CD4-positive, alpha-beta T cell treated with Interleukin-6 at 100 ng/mL for 8 hours (primary cell): Measurements from ENCODE around the gene IQCE.

Experiments used
- DNase-seq: peaks from one replicate; pipeline ENCODE4 v3.0.0-alpha.2; 2020; ENCODE audit warnings: mixed read lengths, low spot score

IQCE gene

DNA sequence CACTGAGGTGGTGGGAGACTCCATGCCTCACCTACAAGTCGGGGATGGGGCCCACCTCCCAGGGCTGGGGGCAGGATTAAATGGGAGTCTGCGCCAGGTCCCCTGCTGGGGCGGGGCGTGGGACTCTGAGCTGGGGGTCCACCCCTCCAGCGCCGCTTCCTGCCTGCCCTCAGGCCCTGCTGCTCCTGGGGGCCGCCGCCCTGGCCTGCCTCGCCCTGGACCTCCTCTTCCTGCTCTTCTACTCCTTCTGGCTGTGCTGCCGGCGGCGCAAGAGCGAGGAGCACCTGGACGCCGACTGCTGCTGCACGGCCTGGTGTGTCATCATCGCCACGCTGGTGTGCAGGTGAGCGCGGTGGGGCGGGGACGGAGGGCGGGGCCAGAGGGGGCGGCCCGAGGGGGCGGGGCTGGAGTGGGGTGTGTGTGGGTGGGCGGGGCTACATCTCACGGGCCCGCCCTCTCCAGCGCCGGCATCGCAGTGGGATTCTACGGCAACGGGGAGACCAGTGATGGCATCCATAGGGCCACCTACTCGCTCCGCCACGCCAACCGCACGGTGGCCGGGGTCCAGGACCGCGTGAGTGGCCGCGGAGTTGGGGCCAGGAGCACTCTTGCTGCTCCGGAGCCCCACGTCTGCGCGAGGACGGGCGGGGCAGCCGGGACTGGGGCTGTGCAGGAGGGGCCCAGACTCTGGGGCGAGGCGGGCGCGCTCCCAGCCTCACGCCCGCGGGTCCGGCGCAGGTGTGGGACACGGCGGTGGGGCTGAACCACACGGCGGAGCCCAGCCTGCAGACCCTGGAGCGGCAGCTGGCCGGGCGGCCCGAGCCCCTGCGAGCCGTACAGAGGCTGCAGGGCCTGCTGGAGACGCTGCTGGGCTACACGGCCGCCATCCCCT is 88.1 kb downstream of the IQCE start:
- no peak for DNase-seq

DNA sequence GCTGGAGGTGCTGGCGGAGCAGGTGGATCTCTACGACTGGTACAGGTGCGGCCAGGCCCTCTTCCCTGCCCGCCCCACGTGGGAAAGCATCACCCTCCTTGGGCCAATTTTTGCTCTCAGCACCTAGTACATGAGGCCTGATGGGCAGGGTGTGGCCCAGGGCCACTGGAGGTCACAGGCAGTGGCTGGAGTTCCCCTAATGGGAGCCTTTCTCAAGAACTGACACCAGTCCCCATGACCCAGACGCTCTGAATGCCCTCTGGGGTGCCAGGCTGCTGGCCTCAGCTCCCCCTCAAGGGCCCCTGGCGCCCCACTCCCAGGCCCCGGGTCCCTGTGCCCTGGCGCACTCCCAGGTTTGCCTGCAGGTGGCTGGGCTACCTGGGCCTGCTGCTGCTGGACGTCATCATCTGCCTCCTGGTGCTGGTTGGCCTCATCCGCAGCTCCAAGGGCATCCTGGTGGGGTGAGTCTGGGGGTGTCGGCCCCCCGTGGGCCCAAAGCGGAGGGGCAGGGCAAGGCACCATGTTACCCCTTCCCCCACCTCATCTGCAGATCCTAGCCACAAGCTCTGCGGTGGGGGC is 88.9 kb downstream of the IQCE start:
- no peak for DNase-seq

DNA sequence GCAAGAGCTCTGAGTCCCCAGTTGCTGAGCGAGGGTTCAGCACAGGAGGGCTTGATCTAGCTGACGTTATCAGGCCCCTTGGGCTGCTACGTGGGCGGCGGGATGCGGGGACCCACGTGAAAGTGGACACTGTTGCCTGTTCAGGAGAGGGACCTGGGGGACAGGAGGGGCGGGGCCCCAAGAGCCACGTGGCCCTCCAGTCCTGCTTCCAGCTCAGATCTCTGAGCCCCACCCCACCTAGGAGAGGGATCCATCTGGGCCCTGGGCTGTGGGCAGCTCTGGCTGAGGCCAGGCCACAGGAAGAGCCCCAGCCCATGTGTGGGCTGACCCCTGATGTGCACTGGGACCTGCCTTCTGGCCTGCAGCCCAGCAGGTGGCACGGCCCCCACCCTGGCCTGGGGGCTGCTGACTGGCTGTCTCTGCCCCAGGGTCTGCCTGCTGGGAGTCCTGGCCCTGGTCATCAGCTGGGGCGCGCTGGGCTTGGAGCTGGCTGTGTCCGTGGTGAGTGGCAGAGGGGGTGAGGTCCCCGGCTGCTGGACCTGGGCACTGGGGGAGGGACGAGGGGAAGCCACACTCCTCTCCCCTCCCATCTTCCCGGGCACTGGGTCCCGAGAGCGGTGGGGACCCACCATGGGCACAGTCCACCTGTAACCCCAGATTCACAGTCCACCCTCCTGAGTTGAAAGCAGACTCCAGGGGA is 90.5 kb downstream of the IQCE start:
- no peak for DNase-seq

DNA sequence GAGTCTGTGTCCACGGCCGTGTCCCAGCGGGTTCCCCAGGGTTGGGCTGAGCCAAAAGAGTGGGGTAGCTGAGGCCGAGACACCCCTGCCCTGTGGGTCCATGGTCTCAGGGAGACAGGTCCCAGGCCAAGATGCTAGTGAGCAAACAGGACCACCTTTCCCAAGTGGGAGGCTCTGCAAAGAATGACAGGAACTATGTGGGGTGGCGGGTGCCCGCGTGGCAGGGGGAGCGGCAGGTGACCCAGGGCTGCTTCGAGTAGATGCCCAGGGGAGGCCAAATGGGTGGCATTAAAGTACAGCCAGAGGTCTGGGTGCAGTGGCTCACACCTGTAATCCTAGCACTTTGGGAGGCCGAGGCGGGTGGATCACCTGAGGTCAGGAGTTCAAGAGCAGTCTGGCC is 91.2 kb downstream of the IQCE start:
- no peak for DNase-seq

- no peak for DNase-seq
These were observed 91.7 kb downstream of the IQCE start for GRCh38 chr7:2650451-2650850.

- no peak for DNase-seq
These were observed 92.6 kb downstream of the IQCE start for GRCh38 chr7:2651336-2651735.

DNA sequence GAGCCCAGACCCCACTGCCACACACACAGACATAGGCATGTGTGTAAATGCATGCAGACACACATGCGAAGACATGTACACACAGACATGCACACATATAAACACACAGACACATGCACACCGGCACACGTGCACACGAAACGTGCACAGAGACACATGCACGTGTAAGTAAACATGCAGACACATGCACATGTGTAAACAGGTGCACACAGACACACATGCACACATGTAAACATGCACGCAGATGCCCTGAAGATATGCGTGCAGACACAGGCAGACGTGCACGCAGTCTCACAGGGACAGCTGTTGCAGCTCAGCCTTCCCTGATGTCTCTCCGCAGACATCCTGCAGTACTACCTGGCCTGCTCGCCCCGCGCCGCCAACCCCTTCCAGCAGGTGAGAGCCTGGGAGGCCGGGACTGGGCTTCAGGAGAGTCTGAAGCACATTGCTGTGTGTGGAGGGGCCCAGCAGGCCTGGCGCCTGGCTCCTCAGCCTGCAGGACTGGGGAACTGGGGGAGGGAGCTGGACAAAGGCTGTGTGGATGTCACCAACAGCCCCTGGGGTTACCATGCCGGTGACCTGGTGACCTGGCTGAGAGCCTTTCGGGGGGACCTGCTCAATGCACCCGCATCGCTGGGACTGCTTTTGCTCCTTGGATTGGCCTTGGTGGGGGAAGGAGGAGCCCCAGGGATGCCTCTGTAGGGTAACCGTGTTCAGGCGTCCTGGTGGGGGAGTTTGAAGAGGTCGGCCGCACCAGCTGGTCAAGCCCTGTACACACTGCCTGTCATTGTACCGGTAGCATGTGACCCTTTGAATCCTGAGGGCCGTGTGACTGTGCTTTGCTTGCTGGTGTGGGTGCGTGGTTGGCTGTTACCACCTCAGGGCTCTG is 93.3 kb downstream of the IQCE start:
- no peak for DNase-seq

- no peak for DNase-seq
These were observed 93.9 kb downstream of the IQCE start for GRCh38 chr7:2652736-2653060.

GRCh38 chr7:2654059-2654458 is 95.3 kb downstream of the IQCE start:
- DNase-seq = no peak

DNA sequence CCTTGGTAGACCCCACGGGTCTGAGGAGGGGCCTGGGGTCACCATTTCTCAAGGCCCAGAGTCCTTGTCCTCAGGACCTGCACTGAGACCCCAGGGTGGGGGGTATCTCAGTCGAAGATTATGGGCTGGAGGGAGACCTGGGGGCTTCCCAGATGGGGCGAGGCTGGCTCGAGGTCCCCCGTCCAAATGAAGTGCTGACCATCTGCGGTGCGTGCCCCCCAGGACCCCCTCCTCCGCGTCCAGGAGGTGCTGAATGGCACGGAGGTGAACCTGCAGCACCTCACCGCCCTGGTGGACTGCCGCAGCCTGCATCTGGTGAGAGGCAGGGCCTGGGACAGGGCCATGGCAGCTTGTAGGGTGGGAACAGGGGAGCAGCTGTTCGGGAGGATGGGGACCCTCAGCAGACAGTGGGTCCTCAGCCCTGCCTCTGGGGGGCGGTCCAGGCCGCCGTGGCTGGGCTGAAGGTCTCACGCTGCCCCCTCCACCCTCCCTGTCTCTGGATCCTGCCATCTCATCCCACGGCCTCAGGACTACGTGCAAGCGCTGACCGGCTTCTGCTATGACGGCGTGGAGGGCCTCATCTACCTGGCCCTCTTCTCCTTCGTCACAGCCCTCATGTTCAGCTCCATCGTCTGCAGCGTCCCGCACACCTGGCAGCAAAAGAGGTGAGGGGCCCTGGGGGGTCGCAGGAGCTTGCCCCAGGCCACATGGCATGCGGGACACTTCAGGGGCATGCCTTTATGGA is 97.3 kb downstream of the IQCE start:
- no peak for DNase-seq

GRCh38 chr7:2657208-2657607 is 98.4 kb downstream of the IQCE start:
- no peak for DNase-seq

GRCh38 chr7:2657920-2658671 is 99.3 kb downstream of the IQCE start:
- DNase-seq = no peak

GRCh38 chr7:2658941-2659340 is 100.2 kb downstream of the IQCE start:
- DNase-seq = no peak

DNA sequence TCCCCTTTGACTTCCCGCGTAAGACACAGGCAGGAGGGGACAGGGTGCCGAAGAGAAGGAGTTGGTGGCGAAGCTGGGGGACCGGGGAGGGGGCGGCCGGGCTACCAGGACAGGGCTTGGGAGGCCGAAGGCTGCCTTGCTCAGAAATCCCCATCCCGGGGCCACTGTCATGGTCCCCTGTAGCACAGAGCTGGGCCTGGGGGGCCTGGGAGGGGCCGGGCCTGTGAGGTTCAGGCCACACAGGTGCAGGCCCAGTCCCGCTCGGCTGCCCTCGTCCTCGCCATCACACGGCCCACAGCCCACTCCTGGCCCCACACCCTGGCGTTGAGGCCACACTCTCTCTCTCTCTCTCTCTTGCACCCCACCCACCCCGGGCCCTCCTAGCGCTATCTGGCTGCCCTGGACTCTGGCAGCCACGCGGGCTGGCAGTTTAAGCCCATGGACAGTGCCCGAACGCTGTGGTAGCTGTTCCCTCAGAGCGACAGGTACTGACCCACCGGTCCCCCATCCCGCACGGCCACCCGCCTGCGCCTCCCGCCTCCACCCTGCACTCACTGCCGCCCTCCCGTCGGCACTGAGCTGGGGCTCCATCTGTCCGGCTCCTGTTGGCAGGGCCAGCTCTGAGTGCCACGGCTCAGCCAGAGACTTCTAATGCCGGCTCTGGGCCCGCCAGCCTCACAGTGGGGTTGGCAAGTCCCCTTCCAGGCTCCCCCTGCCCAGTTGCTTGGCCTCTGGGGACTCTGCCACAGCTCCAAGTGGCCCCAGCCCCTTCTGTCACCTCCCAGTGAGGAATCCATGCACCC is 101.0 kb downstream of the IQCE start:
- no peak for DNase-seq

- no peak for DNase-seq
These were observed 101.7 kb downstream of the IQCE start for GRCh38 chr7:2660359-2661095.

DNA sequence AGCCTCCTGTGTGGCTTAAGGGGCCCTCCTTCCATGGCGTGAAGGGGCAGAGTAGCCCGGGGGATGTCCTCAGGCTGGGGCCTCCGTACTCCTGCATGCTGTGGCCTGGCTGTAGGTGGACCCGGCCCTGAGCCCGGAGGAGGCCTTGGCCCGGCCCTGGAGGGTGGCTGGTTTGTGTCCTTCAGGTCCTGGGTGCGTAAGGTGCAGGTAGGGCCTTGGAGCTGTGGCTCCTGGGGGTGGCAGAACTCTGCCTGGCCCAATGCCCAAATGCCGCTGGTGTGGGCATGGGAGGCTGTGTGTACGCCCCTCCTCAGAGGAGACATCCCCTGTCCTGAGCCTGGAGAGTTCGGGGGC is 102.3 kb downstream of the IQCE start:
- DNase-seq = no peak

GRCh38 chr7:2661602-2662272 is 103.0 kb downstream of the IQCE start:
- DNase-seq = no peak

DNA sequence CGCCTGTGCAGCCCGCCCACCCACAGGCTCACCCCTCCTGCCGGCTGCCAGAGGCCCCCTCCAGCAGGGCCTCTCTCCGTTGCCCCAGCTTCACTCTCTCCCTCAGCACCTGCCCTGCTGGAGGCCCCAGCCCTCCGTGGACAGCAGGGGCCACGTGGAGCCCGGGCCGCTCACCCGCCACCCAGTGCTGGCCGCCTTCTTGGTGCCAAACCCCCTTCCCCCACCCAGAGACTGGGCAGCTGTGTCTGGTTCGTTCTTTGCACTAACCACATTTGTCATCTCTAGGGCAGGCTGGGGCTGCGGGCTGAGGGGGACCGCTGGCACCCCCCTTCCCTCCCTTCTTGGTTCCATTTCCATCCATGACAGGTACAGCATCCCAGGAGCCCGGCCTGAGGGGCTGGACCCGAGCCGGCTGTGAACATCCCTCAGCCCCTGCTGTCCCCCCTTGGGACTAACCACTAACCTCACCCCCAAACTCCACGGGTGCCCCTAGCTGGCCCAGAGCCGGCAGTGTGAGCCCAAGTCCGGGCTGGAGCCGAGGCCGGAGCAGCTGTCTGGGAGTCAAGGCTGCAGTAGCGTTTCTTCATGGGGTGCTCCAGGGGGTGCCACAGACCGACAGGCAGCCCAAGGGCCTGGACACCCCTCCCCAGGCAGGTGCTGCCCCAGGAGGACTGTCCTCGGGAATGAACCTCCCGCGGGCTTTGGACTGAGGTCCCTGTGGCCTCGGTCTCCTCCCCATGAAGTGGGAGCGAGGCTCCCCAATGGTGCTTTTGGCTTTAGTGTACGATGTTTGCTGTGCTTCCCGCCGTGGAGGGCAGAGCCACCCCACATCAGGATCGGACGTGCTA is 103.7 kb downstream of the IQCE start:
- DNase-seq = no peak
